Nasal cavity respiratory epithelium epithelial cell of viscerocranial mucosa (primary cell): ENCODE measurements around the gene UTF1. TPM values are rescaled to one million over a fixed set of nuclear protein-coding genes. Genes with fewer than 3 reads are reported as not detected.

Source experiments
- total RNA-seq: library from RNA; depleted of rRNA; stranded (reverse); fragments of >200 nt; gene quantifications from 2 replicates; pipeline ENCODE4 v1.2.3, GENCODE V29; 2014

Gene UTF1
- total RNA-seq: not detected in 2 replicates

GRCh38 chr10:133230044-133230361 is at the start of gene UTF1:
Gene UTF1 (plus strand): TSS chr10:133230217. CDS start chr10:133230289, 72 bp downstream.

GRCh38 chr10:133237588-133238465 is 7.8 kb downstream of the UTF1 start, which contains the start of gene VENTX:
Gene VENTX (plus strand): TSS chr10:133237855. CDS start chr10:133237915, 60 bp downstream.

GRCh38 chr10:133276435-133277201 is 46.6 kb downstream of the UTF1 start, which contains the start of gene ADAM8:
Gene ADAM8 (minus strand): TSS chr10:133276868. CDS start chr10:133276817, 51 bp downstream.

Other genes with a start within 250 kb of the UTF1 start
- gene ADGRA1, start 142.3 kb upstream of the UTF1 start, total RNA-seq: not detected in 2 replicates
- under 0.01 and 0.07 TPM in 2 replicates for gene KNDC1, start 70.0 kb upstream of the UTF1 start, total RNA-seq
- not detected in 2 replicates for gene VENTX, start 7.6 kb downstream of the UTF1 start, total RNA-seq
- gene ADAM8, start 46.7 kb downstream of the UTF1 start, total RNA-seq: 26.5 and 147 TPM in 2 replicates
- gene TUBGCP2, start 78.7 kb downstream of the UTF1 start, total RNA-seq: 35.2 and 55.2 TPM in 2 replicates
- 11.3 and 11.9 TPM in 2 replicates for gene ZNF511, start 78.7 kb downstream of the UTF1 start, total RNA-seq
- not detected in 2 replicates for gene CALY, start 106.7 kb downstream of the UTF1 start, total RNA-seq
- not detected in 2 replicates for gene PRAP1, start 117.2 kb downstream of the UTF1 start, total RNA-seq
- gene FUOM, start 127.8 kb downstream of the UTF1 start, total RNA-seq: 2.8 and 11.3 TPM in 2 replicates
- 45.8 and 52.6 TPM in 2 replicates for gene ECHS1, start 143.1 kb downstream of the UTF1 start, total RNA-seq
- gene PAOX, start 149.0 kb downstream of the UTF1 start, total RNA-seq: 3.9 and 6.8 TPM in 2 replicates
- gene MTG1, start 163.9 kb downstream of the UTF1 start, total RNA-seq: 16.7 and 29.1 TPM in 2 replicates
- not detected in 2 replicates for gene SPRN, start 194.4 kb downstream of the UTF1 start, total RNA-seq
- 0.34 and 0.64 TPM in 2 replicates for gene SCART1, start 223.7 kb downstream of the UTF1 start, total RNA-seq